HL-60/S4 (cell line): ENCODE results near the gene LRPAP1.

Experiments
- in situ Hi-C: fragments of 300-500 bp; cut with MboI; formaldehyde crosslinking; loops from 2 replicates; pipeline ENCODE4 v1.14.3; 2022; ENCODE audit warnings: low sequenced_read_pairs

Gene LRPAP1

DNA sequence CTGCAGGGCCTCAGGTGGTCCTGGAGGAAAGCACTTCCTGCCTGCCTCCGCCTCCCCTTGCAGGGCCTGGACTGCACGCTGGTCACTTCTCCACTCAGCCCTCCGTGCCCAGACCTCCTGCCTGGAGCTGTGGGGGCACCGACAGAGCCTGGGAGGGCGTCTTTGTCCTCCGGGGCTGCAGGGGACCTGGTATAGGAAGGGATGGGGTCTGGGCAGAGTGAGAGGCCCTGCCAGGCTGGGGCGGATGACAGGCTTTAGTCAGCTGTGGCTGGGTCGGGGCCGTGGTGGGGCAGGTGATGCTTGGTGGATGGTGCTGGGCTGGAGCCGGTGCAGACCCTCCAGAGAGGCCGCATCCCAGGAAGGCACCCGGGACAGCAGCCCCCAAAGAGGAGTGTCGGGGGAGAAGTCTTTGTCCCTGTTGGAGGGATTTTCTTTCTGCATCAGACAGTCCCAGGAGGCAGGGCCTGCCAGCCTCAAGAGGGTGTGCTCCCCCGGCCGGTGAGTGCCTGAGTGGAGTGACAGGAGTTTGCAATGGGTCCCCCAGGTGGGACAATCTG lies 67.8 kb downstream of the LRPAP1 start:
- in situ Hi-C loops: loop anchor here (25.0 kb wide), 1 partner anchor 352 kb away; no protein-coding TSS in a partner anchor

DNA sequence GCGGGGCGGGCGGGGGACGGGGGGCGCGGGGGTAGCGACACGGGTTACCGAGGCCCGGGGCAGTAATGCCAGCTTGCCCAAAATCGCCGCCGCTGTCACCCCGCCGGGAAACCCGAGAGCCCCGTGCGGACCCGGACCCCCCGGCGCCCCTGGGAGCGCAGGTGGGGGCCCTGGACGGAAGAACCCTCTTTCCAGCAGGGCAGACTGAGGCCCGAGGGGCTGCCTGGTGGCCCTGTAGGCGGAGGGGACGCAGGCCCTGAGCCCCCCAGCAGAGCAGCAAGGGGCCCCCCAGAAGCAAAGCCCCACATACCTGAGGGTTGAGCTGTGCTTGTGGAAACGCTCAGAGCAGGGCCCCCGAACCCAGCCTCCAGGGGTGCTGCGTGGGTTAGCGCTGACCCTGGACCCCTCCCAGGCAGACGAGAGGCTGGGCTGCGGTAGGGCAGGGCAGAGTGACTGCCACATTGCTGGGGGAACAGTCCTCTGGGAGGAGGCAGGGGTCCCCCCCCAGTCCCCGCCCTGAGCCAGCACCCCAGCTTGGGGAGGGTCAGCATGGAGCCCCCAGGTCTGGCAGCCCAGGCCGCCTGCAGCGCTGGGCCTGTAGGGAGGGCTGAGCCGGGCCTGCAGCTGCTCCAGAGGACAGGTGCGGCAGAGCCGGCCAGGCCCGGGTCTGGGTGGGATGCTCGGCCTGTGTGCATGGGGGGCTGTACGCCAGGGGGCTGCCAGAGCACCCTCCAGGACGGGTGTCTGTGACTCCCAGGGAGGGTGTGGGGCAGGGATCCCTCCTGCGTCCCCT lies 68.5 kb downstream of the LRPAP1 start:
- in situ Hi-C loops: loop anchor here (25.0 kb wide), 1 partner anchor 351 kb away; no protein-coding TSS in a partner anchor

DNA sequence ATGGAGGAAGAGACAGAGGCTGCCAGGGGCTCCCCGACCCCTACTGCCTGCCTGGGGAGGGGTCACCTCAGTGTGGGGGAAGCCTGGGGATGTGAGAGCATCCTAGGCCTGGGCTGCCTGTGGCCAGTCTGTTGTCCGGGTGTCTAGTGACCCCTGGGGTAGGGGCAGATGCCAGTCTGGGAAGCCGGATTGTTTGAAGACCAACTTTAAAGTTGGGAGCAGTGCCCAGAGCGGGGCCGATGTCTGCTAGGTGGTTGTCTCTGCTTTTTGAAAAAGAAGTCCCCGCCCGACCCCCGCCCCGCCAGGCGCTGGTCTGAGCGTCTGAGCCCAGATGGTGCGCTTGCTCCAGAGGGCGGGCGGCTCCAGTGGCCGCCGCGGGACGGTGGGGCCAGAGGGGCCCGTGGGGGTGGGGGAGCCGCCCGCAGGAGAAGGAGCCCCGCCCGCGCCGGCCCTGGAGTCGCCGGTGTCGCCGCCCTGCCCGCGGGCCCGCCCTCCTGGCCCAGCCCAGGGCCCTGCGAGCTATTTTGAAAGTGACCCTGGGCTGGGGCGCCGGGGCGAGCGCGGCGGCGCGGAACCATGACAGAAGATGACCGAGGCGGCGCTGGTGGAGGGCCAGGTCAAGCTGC lies 69.3 kb downstream of the LRPAP1 start, which contains the start of gene DOK7:
TSS of gene DOK7 (plus strand) at position 517 of the 626 bp plus-strand sequence. CDS start at position 587, 70 bp downstream.
- in situ Hi-C loops: loop anchor here (25.0 kb wide), 1 partner anchor 351 kb away; no protein-coding TSS in a partner anchor

DNA sequence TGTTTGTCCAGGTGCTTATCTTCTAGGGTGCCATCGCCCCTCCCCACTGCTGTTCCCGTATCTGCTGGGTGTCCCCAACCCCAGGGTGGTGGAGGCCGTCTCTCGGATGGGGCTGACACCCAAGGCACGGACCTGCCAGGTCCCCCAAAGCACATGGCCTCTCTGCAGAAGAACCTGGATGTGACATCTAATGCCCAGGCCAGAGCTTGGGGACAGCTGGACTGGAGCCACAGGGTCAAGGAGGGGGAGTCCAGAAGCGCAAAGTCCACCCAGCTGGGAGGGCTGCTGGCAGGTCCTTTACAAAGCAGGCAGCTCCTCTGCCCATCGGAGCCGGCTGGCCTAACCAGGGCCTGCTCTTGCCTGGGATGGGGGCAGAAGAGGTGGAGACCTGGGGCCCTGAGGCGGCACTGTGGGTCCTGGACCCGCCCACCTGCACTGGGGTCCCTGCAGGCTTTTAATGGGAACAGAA lies 69.9 kb downstream of the LRPAP1 start:
- in situ Hi-C loops: loop anchor here (25.0 kb wide), 1 partner anchor 350 kb away; no protein-coding TSS in a partner anchor

DNA sequence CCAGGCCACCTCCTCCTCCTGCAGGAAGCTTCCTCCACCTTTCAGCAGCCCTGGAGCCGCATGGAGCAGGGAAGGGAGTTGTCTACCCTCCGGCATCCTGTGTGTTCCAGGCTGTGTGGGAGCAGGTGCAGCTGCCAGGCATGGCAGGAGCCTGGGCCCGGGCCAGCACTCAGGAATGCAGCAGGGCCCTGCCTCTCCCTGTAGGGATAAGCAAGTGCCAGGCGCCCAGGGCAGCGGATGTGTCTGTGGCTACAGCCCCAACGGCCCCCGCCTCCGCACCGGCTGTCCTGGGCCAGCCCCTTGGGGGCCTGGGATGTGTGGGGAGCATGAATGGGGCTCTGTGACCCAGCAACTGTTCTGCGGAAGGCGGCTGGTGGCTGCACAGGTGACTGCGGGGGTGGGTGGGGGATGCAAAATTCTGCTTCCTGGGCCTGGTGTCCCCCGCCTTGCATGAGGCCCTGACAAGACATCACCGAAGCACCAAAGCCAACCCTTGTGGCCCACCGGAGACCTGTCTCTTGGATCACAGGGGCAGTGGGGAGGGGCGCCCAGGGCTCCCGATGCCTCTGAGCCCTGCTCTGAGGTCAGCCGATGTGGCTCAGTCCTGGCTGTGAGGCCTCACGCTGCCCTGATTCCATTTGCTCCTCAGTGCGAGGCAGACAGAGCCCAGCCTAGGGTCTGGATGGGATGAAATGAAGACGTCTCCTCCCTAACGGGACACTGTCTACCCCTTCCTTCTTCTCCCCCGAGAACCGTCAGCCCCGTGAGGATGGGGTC lies 70.5 kb downstream of the LRPAP1 start:
- in situ Hi-C loops: loop anchor here (25.0 kb wide), 1 partner anchor 349 kb away; no protein-coding TSS in a partner anchor

DNA sequence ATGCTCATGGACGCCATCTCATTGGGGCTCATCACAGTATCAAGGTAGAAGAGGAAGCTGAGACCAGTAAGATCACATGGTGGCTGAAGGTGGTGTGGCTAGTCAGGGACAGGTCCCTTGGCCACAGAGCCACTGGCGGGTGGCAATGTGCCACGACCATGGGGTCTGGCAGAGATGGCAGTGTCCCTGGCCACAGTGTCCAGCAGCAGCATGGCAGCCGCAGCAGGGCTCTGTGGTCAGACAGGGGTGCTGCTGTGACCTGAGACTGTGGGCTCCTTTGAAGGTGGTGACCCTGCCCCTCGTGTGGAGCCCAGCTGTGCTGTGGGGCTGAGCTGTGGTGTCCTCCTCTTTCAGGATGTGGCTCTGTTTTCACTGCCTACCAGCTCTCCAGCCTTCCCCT lies 71.3 kb downstream of the LRPAP1 start:
- in situ Hi-C loops: loop anchor here (25.0 kb wide), 1 partner anchor 349 kb away; no protein-coding TSS in a partner anchor

DNA sequence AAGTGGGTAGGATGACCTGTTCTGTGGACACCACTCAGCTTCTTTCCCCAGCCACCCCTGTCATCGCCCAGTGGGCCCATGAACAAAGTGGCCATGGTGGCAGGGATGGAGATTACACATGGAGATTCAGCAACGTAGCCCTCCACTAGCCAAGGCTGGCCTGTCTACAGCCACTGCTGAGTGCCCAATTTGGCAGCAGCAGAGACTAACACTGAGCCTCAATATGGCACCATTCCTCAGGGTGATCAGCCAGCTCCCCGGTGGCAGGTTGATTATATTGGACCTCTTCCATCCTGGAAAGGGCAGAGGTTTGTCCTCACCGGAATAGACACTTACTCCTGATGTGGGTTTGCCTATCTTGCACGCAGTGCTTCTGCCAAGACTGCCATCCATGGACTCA lies 73.1 kb downstream of the LRPAP1 start:
- in situ Hi-C loops: loop anchor here (25.0 kb wide), 1 partner anchor 347 kb away; no protein-coding TSS in a partner anchor

DNA sequence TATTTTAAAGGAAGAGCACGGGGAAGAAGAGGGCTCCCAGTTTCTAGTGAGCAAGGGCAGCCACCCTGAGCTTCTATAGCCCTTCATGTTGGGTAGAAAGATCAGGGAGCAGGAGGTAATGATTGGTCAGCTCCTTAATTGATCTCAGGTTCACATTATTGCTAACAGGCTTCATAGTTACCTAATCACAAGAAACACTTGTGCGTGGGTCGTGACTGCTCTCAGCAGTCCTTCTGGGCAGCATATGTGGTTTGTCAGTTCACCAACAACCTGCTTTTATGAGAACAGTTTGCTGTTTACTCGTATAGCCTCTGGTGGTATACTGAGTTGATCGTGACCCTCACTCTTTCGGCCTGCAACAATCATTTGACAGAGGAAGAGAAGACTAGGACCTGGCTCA lies 73.9 kb downstream of the LRPAP1 start:
- in situ Hi-C loops: loop anchor here (25.0 kb wide), 1 partner anchor 346 kb away; no protein-coding TSS in a partner anchor

DNA sequence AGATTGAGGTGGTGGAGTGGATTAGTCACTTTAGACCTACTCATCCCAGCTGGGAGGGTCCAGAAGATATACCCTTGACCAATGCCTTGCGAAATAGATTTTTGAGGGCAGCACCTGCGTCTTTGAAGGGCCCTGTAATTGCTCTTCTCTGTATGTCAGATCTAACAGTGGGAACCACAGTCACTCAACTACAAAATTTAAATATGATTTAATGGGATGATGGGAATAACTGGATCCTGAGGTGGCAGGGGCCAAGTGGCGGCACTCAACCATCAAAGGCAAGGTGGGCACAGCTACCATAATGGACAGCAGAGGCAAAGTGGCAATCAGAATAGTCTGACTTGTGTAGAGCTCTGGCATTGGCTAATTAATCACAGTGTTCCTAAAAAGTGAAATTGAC lies 76.6 kb downstream of the LRPAP1 start:
- in situ Hi-C loops: loop anchor here (25.0 kb wide), 1 partner anchor 343 kb away; no protein-coding TSS in a partner anchor
